Thyroid gland (tissue), 4 donors: ENCODE results near the gene SLC13A3. TPM values are rescaled to one million over a fixed set of nuclear protein-coding genes. Genes with fewer than 3 reads are reported as not detected.

Experiments used
- DNase-seq, 2 donors: peaks; one replicate each; pipeline ENCODE4 v3.0.0-alpha.2; 2019
- H3K27ac ChIP-seq, 3 donors: fragments of 200-600 bp; sonication (generic); 1 replicate in 2 of 3; 2 replicates in 1 of 3; pipeline ENCODE4 v1.5.1; 2016 to 2019; ENCODE audit warnings: mild to moderate bottlenecking in 1 of 3, moderate library complexity in 1 of 3
- H3K27me3 ChIP-seq: fragments of 200-600 bp; sonication (generic); one replicate; pipeline ENCODE4 v1.5.1; 2019
- H3K36me3 ChIP-seq, 2 donors: fragments of 200-600 bp; sonication (generic); one replicate each; pipeline ENCODE4 v1.5.1; 2016 to 2019
- H3K4me1 ChIP-seq, 2 donors: fragments of 200-600 bp; sonication (generic); one replicate each; pipeline ENCODE4 v1.5.1; 2017 to 2019
- H3K4me3 ChIP-seq, 3 donors: fragments of 200-600 bp; sonication (generic); replicated peaks in 1 of 3; 1 replicate in 2 of 3; 2 replicates in 1 of 3; pipeline ENCODE4 v1.5.1; 2016; ENCODE audit warnings: mild to moderate bottlenecking in 1 of 3
- H3K9me3 ChIP-seq: fragments of 200-600 bp; sonication (generic); one replicate; pipeline ENCODE4 v1.5.1; 2017
- CTCF ChIP-seq, 6 experiments: fragments of 200-600 bp in 3 of 6; fragments of 450-650 bp in 3 of 6; sonication (generic) in 3 of 6; IDR thresholded peaks; one replicate each; pipeline ENCODE4 v1.5.1; 2016 to 2019; ENCODE audit warnings: antibody characterized with exemption in 6 of 6, mild to moderate bottlenecking in 2 of 6, inconsistent platforms in 1 of 6, moderate library complexity in 1 of 6
- POLR2A ChIP-seq, 2 donors: fragments of 450-650 bp; IDR thresholded peaks; one replicate each; pipeline ENCODE4 v1.6.1; 2017; ENCODE audit warnings: antibody characterized with exemption in 2 of 2, mild to moderate bottlenecking in 2 of 2, moderate library complexity in 1 of 2
- WGBS, 2 donors: methylation state at CpG; one replicate each; pipeline ENCODE4 v1.1.5; 2017; 5-methylcytosine and 5-hydroxymethylcytosine counted together
- intact Hi-C: fragments of 100-400 bp; cut with DNase I; formaldehyde crosslinking; loops from one replicate; pipeline ENCODE4 v1.15.1; 2023
- total RNA-seq, 4 donors: library from RNA; depleted of rRNA; stranded (reverse); fragments of >200 nt; gene quantifications; one replicate each; pipeline ENCODE4 v1.2.3, GENCODE V29; 2016

SLC13A3 gene
- total RNA-seq, 4 donors from 2014 or later = 1.8 to 4.2 (median 2.1) TPM

DNA sequence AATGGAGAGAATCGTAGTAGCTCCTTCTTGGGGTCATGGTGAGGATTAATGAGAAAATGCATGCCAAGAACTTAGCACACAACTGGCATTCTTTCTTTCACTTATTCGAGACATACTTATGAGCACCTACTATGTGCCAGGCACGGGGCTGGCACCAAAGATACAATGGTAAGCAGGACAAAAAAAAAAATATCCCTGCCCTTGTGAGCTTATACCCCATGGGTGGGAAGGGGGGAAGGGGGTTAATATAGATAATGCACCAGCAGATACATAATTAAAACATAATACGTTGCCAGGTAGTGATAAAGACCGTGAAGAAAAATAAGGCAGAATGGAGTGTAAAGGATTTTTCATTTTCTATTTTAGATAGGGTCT, 8.3 kb downstream of the SLC13A3 start:
- DNase-seq = no peak
- Histone ChIP-seq H3K27ac (no peak overlapping the region), H3K4me3 (no peak overlapping the region), H3K9me3 (no peaks in the 10 kb centered on the region), H3K27me3 (no peaks in the 10 kb centered on the region), H3K36me3 (no peaks in the 10 kb centered on the region), H3K4me1 (no peaks in the 10 kb centered on the region)
- intact Hi-C loops = no loop called here
- WGBS, 2 donors = 86 to 88% methylated on average over 5 of the region's 5 CpGs
- TF ChIP-seq CTCF (IDR thresholded peaks at IDR 0.05) (no peak), POLR2A (IDR thresholded peaks at IDR 0.05) (no peak)

DNA sequence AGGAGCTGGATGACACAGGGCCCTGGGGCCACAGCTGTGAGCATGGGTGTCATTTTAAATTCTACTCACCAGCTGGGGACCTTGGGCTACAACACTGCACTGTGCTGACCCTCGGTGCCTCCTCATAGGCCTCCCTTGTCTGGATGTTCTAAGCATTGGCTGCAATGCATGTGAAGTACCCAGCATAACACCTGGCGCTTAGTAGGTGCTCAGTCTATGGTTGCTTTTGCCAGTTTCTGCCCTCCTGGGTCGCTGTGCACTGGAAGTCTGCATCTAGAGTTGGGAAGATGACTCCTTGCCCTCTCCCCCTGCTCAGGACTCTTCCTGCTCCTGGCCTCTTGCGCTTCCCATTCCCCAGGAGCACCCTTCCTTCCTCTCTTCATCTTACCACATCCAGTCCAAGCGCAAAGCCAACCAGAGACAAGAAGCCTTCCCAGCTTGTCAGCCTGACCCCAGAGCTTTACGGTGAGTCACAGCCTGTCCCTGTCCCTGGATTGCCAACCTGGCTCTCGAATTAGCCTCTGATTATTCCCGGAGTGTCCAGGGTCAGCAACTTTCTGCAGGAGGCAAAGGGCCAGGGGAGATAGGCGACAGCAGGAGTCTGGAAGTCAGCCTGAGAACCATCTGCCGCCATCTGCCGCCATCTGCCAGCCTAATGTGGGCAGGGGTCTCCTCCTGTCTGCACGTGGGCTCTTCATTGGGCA, 8.8 kb downstream of the SLC13A3 start:
- no peak overlapping the region for H3K4me3 ChIP-seq
- no peaks in the 10 kb centered on the region for H3K27me3 ChIP-seq
- no peak overlapping the region for H3K27ac ChIP-seq
- intact Hi-C loops = no loop called here
- no peak for TF ChIP-seq CTCF (IDR thresholded peaks at IDR 0.05)
- TF ChIP-seq POLR2A (IDR thresholded peaks at IDR 0.05) = no peak
- 92% methylated on average over 12 of the region's 12 CpGs for WGBS, 2 donors
- no peaks in the 10 kb centered on the region for H3K9me3 ChIP-seq
- no peaks in the 10 kb centered on the region for H3K4me1 ChIP-seq
- no peak for DNase-seq
- H3K36me3 ChIP-seq = no peaks in the 10 kb centered on the region

GRCh38 chr20:46641424-46641823, 9.8 kb downstream of the SLC13A3 start:
- TF ChIP-seq POLR2A (IDR thresholded peaks at IDR 0.05) = no peak
- no peak for TF ChIP-seq CTCF (IDR thresholded peaks at IDR 0.05)
- no peak for DNase-seq
- Histone ChIP-seq H3K9me3 (no peaks in the 10 kb centered on the region), H3K27me3 (no peaks in the 10 kb centered on the region), H3K4me3 (no peak overlapping the region), H3K4me1 (no peaks in the 10 kb centered on the region), H3K36me3 (no peaks in the 10 kb centered on the region), H3K27ac (no peak overlapping the region)
- intact Hi-C loops = no loop called here

DNA sequence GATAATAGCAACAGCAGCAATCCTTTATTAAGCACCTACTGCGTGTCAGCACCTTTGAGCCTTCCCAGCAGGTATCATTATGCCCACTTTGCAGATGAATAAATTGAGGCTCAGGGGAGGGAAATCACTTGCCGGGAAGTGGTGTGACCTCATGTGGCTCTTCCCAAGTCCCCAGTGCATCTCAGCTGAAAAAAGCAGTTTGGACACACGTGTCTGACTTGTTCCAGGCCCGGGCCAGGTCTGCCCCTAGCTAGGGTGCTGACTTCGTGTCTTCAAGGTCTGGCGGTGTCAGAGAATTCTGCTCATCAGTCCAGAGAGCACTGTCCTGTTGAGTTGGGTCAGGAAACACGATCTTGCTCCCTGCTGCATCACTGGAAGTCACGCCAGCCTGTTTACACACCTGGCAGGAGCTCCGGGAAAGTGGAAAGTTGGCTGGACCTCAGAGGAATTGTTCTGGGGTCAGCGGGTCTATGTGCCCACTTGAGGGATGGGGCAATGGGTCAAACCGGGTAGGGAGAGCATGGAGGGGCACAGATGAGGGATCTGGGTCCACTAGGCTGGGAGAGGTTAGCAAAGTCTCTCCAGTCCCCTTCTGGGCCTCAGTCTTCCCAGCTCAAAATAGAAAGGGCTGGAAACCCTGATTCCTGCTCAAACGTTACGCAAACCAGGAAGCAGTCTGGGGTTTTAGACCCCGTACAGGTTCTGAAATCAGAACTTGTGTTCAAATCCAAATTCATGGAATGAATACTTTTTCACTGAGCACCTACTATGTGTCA, 10.5 kb downstream of the SLC13A3 start:
- H3K27me3 ChIP-seq = no peaks in the 10 kb centered on the region
- WGBS, 2 donors = 62 to 64% methylated on average over 10 to 14 of the region's 14 CpGs
- no peaks in the 10 kb centered on the region for H3K9me3 ChIP-seq
- no peaks in the 10 kb centered on the region for H3K4me1 ChIP-seq
- H3K36me3 ChIP-seq = no peaks in the 10 kb centered on the region
- TF ChIP-seq CTCF (IDR thresholded peaks at IDR 0.05) (no peak), POLR2A (IDR thresholded peaks at IDR 0.05) (no peak)
- intact Hi-C loops = no loop called here
- H3K4me3 ChIP-seq = no peak overlapping the region
- no peak overlapping the region for H3K27ac ChIP-seq
- DNase-seq = no peak

GRCh38 chr20:46640044-46640443, 11.2 kb downstream of the SLC13A3 start:
- 79 to 91% methylated on average over 4 to 6 of the region's 6 CpGs for WGBS, 2 donors
- H3K27me3 ChIP-seq = no peaks in the 10 kb centered on the region
- DNase-seq = no peak
- TF ChIP-seq POLR2A (IDR thresholded peaks at IDR 0.05) (no peak), CTCF (IDR thresholded peaks at IDR 0.05) (no peak)
- H3K4me3 ChIP-seq = no peak overlapping the region
- no peak overlapping the region for H3K27ac ChIP-seq
- intact Hi-C loops = no loop called here
- H3K9me3 ChIP-seq = no peaks in the 10 kb centered on the region
- no peaks in the 10 kb centered on the region for H3K36me3 ChIP-seq
- no peaks in the 10 kb centered on the region for H3K4me1 ChIP-seq
